ENCODE results near the gene PLXNA4. TPM values are rescaled to one million over a fixed set of nuclear protein-coding genes. Genes with fewer than 3 reads are reported as not detected.

The PLXNA4 gene
- total RNA-seq, 4 donors from 2014 or later: 0.31 to 0.66 (median 0.43) TPM

GRCh38 chr7:132213583-132213982 is 362.7 kb downstream of the PLXNA4 start:
- intact Hi-C loops (cut with DNase I; ENCODE audit: low total_unique reads): no loop called here
- in situ Hi-C loops (cut with MboI; ENCODE audit: low sequenced_read_pairs in 4 of 4): no loop called here

DNA sequence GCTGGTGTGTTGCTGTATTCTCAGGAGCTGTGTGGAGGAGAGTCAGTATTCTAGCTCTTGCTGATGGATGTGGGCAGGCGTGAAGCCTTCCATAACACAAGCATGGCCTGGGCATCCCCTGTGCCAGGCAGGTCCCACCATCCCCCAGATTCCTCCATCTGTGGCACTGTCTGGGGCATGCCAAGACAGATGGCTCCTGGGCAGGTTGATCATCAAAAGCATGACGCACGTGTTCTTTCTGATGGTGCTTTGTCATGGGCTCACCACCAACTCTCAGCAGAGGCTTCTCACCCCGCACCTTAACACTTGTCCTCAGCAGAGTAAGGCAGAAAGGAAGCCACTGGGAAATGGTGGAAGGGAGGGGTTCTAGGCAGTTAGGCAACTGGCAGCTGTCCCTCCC is 364.3 kb downstream of the PLXNA4 start:
- in situ Hi-C loops (cut with MboI; ENCODE audit: low sequenced_read_pairs in 4 of 4): no loop called here
- peaks cover 9 to 10% of the 10 kb centered on the region in 2 donors for H3K4me1 ChIP-seq

More at GRCh38 chr7:132213583-132213982, 362.7 kb downstream of the PLXNA4 start:
- DNase-seq (no peak), ATAC-seq (no peak)
- no peaks in the 10 kb centered on the region for H3K36me3 ChIP-seq
- no peak overlapping the region for H3K4me3 ChIP-seq
- H3K9me3 ChIP-seq: no peaks in the 10 kb centered on the region
- no peaks in the 10 kb centered on the region for H3K4me1 ChIP-seq
- H3K27ac ChIP-seq: no peak overlapping the region
- TF ChIP-seq CTCF (IDR thresholded peaks at IDR 0.05 in 4 of 5, conservative IDR thresholded peaks at IDR 0.05 in 1 of 5) (no peak), POLR2A (IDR thresholded peaks at IDR 0.05) (no peak)
- H3K27me3 ChIP-seq: no peaks in the 10 kb centered on the region

DNA sequence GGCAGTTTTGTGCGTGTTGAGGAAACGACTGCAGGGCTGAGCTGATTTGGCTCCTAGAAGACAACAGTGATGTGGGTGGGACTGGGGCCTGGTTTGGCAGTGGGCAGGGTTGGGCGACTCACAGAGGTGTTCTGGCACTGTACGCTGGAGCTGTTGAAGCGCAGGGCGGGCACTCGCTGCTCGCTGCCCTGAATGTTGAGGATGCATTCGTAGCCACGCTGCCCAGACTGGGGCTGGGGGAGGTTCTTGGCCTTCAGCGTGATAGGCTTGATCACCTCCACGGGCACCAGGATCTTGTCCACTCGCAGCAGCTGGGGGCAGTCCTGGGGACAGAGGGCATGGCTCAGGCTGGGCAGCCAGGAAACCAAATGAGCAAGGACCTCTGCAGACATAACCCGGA is 365.4 kb downstream of the PLXNA4 start:
- no peaks in the 10 kb centered on the region for H3K27me3 ChIP-seq
- in situ Hi-C loops (cut with MboI; ENCODE audit: low sequenced_read_pairs in 4 of 4) (no loop called here), intact Hi-C loops (cut with DNase I; ENCODE audit: low total_unique reads) (no loop called here)
- peaks cover 10 to 11% of the 10 kb centered on the region in 2 donors for H3K4me1 ChIP-seq
- DNase-seq: no peak
- H3K36me3 ChIP-seq: no peaks in the 10 kb centered on the region
- no peak for ATAC-seq
- no peaks in the 10 kb centered on the region for H3K9me3 ChIP-seq
- no peak overlapping the region for H3K4me3 ChIP-seq
- TF ChIP-seq POLR2A (IDR thresholded peaks at IDR 0.05) (no peak), CTCF (IDR thresholded peaks at IDR 0.05 in 4 of 5, conservative IDR thresholded peaks at IDR 0.05 in 1 of 5) (no peak)
- no peak overlapping the region for H3K27ac ChIP-seq

More for the DNA sequence above, 364.3 kb downstream of the PLXNA4 start:
- no peak for DNase-seq
- no peaks in the 10 kb centered on the region for H3K27me3 ChIP-seq
- H3K9me3 ChIP-seq: no peaks in the 10 kb centered on the region
- intact Hi-C loops (cut with DNase I; ENCODE audit: low total_unique reads): no loop called here
- no peak overlapping the region for H3K4me3 ChIP-seq
- no peak for ATAC-seq
- no peak for TF ChIP-seq CTCF (IDR thresholded peaks at IDR 0.05 in 4 of 5, conservative IDR thresholded peaks at IDR 0.05 in 1 of 5)
- TF ChIP-seq POLR2A (IDR thresholded peaks at IDR 0.05): no peak
- H3K27ac ChIP-seq: no peak overlapping the region
- no peaks in the 10 kb centered on the region for H3K36me3 ChIP-seq

GRCh38 chr7:132207782-132208181 is 368.5 kb downstream of the PLXNA4 start:
- Histone ChIP-seq H3K27me3 (no peaks in the 10 kb centered on the region), H3K9me3 (no peaks in the 10 kb centered on the region), H3K36me3 (no peaks in the 10 kb centered on the region), H3K4me3 (no peak overlapping the region), H3K4me1 (peaks cover 10 to 11% of the 10 kb centered on the region in 2 donors), H3K27ac (no peak overlapping the region)
- in situ Hi-C loops (cut with MboI; ENCODE audit: low sequenced_read_pairs in 4 of 4) (no loop called here), intact Hi-C loops (cut with DNase I; ENCODE audit: low total_unique reads) (no loop called here)
- DNase-seq (no peak), ATAC-seq (no peak)
- TF ChIP-seq CTCF (IDR thresholded peaks at IDR 0.05 in 4 of 5, conservative IDR thresholded peaks at IDR 0.05 in 1 of 5): no peak
- TF ChIP-seq POLR2A (IDR thresholded peaks at IDR 0.05): no peak

DNA sequence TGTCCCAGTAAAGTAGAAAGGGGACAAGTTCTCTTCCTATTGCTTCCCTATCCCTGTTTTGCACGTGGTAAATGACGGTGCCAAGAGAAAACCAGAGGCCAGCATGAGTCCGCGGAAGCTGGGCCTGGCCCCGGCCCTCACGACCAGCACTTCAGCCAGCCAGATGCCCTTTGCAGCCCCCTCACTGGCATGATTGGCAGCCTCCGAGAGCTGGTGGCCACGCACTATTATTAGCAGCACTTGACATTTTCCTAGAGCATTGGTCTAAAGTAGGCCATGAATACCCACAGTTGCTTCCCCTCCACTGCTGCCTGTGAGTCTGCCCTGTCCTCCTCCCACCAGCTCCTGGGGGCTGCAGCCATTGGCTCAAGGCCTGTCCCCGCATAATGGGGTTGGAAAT is 369.1 kb downstream of the PLXNA4 start:
- Histone ChIP-seq H3K4me3 (no peak overlapping the region), H3K36me3 (no peaks in the 10 kb centered on the region), H3K4me1 (peaks cover 10 to 11% of the 10 kb centered on the region in 2 donors), H3K27me3 (no peaks in the 10 kb centered on the region), H3K9me3 (no peaks in the 10 kb centered on the region), H3K27ac (no peak overlapping the region)
- DNase-seq: no peak
- TF ChIP-seq CTCF (IDR thresholded peaks at IDR 0.05 in 4 of 5, conservative IDR thresholded peaks at IDR 0.05 in 1 of 5) (no peak), POLR2A (IDR thresholded peaks at IDR 0.05) (no peak)
- no peak for ATAC-seq
- intact Hi-C loops (cut with DNase I; ENCODE audit: low total_unique reads): no loop called here
- in situ Hi-C loops (cut with MboI; ENCODE audit: low sequenced_read_pairs in 4 of 4): no loop called here
